Activated T-cell treated with anti-CD3 and anti-CD28 coated beads for 1 hour (primary cell): ENCODE data around the gene NOTCH4.
"Not testable (repeated sequence)": the region's sequence is repeated elsewhere in the genome, so short reads cannot be mapped to it uniquely, and the experiment has no call there.

Source experiments
- DNase-seq: peaks from one replicate; pipeline ENCODE4 v3.0.0-alpha.2; 2020; ENCODE audit warnings: low read depth

The NOTCH4 gene

DNA sequence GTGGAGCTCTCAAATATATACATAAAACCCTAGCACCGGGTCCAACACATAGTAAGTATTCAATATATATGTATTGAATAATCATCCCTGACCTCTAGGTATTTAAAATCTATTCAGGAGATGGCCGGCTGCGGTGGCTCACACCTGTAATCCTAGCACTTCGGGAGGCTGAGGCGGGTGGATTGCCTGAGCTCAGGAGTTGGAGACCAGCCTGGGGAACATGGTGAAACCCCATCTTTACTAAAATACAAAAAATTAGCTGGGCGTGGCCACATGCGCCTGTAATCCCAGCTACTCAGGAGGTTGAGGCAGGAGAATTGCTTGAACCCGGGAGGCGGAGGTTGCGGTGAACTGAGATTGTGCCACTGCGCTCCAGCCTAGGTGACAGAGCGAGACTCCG lies 30.8 kb downstream of the NOTCH4 start:
- DNase-seq: not testable (repeated sequence)

DNA sequence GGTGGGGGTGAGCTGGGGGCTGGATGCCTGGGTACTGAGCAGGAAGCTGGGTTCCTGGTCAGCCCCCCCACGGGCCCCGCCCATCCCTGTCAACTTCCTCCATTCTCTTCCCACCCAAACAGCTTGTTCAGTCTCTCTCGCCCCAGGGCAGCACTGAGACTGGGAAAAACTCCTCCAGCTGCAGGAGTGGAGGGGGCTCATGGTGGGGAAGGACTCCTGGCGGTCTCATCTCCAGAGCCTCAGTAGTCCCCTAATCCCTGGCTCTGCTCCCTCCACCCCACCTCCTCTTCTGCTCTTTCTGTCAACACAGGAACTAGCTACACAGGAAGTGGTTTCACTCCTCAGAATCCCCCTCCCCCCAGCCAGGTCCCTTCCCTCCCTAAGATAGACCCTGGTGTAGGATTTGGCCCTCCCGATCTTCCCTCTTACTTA lies 31.2 kb downstream of the NOTCH4 start, which contains the start of gene GPSM3:
GPSM3 (minus strand) TSS at position 36 of the 432 bp plus-strand sequence. CDS start 130 bp downstream, outside the sequence.
- DNase-seq: peak; percentile 38

GRCh38 chr6:32191696-32192607 lies 31.9 kb downstream of the NOTCH4 start:
- DNase-seq: no peak

DNA sequence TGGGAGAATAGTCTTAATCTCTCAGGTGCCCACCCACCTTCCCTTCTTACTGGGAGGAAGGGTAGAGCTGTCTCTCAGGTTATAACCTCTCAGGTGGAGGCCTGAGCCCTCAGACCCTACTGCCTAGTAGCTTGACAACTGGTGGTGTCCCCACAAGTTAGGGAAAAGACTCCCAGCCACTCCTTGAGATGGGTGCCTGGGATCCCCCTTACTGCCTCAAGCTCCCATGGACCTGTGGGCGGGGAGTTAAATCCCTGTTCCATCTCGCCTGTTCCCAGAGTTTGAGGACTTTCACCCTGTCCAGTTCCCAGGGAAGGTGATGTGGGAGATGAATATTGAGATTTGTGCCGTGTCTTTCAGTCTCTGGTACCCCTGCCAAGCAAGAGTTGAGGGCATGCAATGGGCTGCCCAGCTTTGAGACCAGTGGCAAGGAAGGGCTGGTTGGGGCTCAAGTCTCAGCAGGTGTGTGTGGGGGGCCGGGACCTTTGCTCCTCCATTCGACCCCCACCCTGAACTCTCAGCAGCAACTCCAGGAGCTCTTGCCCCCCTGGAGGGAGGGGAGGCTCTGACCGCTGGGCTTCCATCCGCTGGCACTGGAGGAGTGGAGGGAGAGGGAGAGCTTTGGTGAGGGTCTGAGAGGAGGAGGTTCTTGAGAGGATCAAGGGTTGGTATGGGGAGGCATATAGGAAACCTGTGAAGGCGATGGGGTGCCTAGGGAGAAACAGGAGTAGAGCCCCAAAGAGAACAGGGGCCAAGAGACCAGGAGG lies 32.8 kb downstream of the NOTCH4 start:
- DNase-seq: no peak

DNA sequence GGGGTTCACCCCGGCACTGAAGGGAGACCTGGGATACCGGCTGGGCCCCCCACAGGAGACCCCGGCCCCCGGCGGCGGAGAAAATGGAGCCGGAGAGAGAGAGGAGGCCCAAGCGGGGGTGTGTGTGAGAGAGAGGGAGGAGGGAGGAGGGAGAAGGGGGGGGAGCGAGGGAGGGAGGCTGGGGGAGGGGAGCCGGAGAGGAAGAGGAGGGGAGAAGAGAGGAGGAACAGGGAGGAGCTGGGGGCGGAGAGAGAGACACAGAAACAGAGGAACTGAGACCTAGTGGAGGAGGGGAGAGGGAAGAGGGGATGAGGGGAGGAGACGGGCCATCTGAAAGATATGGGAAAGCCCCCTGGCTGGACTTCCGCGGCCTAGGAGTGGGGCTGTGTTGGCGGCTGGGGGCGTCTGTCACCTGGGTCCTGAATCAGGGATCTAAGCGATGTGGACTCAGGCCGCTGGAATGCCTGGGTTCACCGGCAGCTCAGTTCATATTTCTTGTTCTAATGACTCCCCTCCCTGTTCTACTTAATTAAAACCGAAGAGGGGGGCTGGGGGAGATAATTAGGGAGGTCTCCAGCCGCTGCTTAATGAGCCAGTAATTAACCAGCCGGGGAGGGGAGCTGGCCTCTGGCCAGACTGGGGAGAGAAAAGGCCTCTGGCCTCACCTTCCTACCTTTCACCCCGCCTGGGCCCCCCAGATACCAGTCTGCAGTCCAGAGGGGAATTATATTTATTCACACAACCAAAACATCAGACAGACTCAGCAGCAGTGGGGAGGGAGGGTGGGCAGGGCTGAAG lies 33.6 kb downstream of the NOTCH4 start, which contains the start of gene PBX2:
PBX2 (minus strand) TSS at position 149 of the 798 bp plus-strand sequence. CDS start 287 bp downstream, outside the sequence.
- peak; percentile 83 for DNase-seq

- no peak for DNase-seq
Measured at GRCh38 chr6:32189742-32190053, 34.2 kb downstream of the NOTCH4 start.

- no peak for DNase-seq
Measured at GRCh38 chr6:32189069-32189741, 34.7 kb downstream of the NOTCH4 start.

DNA sequence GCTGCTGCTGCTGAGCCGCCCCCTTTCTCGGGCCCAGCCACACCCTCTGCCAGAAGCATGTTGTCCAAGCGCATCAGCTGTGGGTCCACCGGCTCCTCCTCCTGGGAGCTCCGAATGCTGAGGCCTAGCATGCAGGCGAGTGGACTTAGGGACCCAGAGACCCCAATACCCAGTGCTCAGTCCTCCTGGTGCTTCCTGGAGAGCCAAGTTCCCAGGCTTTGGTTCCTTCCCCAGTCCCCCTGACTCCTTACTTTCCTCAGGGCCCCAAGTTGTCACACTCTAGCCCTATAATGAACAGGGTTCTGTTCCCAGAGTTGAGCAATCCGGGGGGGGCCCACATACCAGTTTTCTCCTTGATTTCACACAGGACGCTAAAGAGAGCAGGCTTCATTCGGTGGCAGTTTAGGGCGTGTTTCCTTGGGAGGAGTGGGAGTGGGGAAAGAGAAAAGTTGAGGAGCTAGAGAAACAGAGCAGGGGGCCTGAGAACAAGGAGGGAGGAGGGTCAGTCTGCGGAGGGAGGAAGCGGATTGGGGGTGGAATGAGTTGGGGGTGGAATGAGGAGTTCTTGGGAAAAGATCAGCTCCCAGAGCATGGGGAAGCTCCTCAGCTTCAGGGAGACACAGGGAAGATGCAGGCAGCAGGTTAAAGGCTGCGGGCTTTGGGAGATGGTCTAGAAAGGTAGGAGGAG lies 35.3 kb downstream of the NOTCH4 start:
- no peak for DNase-seq

DNA sequence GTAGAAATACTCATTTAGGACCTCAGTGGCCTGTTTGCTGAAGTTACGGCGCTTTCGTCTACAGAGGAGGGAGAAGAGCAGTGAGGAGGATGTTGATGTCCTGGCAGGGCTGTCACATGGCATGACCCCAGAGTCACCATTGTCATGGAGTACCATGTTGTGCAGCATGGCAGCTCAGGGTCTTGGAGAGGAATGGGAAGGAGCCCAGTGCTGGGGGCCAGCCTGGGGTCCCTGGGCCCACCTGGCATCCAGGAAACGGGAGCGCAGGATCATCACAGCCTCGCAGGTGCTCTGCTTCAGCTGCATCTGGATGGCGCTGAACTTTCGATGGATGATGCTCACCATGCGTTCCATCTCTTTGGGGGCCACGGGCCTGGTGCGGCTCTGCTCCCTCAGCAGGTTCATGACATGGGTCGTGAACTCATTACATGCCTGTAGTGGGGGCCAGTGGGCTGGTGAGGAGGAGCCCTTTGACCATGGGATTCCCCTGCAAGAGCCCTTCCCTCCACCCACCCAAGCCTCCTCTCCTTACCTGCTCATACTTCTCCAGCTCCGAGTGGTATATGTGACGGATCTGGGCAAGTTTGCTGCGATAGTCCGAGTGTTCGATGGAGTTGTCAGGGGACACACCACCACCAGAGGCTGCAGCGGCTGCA lies 36.0 kb downstream of the NOTCH4 start:
- not testable (repeated sequence) for DNase-seq

- DNase-seq: no peak
Measured at GRCh38 chr6:32187009-32187709, 36.7 kb downstream of the NOTCH4 start.

DNA sequence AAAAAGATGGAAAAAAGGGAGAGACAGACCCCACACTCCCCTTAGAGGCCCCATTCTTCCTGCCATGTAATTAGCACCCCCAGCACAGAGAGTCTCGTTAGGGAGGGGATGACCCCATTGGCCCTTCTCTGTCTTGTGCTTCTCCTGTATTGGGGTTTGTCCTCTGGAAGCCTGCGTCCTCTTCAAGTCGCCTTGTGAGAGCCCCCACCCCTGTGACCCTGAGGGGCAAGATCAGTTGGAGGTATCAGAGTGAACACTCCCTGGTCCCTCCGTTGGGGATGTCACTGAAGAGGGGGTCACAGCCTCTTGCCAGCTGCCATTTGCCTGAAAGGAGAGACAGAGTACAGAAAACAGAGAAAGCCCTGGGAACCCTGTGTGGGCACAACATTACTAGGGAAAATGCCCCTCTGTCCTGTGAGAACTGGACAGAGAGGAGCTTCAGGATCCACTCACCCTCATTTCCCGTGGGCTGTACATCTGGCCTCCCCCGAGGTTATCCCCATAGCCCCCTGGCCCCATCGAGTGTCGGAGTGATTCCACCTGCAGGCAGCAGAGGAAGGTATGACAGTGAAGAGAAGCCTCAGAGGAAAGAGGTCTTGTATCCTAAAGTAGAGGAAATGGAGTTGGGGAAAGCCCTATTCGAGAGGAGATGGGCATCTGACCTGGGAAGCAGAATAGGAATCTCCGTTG lies 37.6 kb downstream of the NOTCH4 start:
- not testable (repeated sequence) for DNase-seq

DNA sequence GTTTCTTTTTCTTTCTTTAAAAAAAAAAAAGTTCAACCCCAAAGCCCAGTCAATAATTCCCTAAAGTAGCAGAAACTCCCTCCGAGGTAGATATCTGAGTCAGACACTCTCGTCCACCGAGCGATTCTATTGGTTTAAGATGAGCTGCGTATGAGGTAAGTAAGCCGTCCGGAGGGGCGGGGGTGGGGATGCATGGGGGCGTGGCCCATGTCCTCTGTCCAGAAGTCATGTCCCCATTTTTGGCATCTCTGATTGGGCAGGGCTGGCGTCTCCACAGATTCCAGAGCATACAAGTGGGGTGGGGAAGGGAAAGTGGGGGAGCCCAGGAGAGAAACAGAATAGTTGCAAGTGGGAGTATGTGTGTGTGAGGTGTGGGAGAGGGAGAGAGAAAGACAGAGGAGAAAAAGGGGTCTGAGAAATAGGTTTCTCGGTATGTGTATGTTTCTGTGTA lies 38.2 kb downstream of the NOTCH4 start:
- not testable (repeated sequence) for DNase-seq

DNA sequence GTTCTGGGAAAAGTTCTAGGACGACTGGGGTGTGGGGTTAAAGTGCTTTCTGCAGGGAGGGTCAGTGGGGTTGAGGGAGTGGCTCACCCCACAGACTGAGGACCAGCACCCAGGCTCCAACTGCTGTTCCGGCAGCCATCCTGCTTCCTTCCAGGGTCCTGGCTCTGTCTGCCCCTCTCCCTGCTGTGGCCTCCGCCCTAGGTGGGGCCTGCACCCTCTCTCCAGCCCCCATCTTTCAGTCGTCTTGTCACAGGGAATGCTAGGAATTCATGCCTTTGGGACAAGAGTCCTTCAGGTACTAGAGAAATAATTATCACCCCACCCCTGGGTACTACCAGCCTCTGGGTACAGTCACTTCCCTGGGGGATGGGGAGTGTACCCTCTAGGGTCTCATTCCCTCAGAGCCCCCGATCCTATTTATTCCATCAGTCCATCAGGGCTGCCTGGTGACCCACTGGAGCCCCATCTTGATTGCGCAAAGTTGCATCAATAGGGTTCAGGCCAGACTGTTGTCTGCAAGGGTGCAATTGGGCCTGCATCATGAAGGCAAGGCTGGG lies 39.7 kb downstream of the NOTCH4 start, which contains the start of gene AGER:
AGER (minus strand) TSS at position 170 of the 557 bp plus-strand sequence; CDS start at position 139, 31 bp downstream.
- no peak for DNase-seq

DNA sequence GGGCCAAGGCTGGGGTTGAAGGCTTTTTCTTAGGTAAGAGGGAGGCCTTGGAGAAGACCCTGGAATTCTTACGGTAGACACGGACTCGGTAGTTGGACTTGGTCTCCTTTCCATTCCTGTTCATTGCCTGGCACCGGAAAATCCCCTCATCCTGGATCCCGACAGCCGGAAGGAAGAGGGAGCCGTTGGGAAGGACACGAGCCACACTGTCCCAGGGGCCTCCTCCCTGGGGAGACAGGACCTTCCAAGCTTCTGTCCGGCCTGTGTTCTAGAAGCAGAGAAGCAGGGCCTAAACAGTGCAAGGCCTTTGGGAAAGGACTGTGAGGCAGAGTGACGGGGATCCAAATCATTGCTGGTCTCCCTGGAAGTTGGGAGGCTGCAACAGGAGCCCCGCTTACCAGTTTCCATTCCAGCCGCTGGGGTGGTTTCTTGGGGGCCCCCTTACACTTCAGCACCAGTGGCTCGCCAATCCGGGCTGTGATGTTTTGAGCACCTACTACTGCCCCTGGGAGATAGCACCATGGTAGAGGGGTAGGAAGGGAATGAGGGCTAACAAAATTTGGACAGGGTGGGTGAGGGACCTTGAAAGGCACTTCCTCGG lies 40.3 kb downstream of the NOTCH4 start:
- no peak for DNase-seq

- no peak for DNase-seq
Measured at GRCh38 chr6:32183030-32183429, 40.8 kb downstream of the NOTCH4 start.

DNA sequence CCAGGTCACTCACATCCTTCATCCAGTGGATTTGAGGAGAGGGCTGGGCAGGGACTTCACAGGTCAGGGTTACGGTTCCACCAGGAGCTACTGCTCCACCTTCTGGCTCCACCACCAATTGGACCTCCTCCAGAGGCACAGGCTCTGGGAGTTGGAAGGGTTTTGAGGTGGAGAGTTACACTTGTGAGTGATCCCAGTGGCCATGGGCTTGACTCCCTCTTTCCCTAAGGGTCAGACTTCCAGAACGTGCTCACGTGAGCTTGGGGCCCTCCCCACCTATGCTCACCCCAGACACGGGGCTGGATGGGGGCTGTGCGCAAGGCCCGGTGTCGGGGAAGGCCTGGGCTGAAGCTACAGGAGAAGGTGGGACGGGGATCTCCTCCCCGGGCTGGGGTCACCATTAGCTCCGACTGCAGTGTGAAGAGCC lies 41.3 kb downstream of the NOTCH4 start:
- no peak for DNase-seq

- no peak for DNase-seq
Measured at GRCh38 chr6:32181915-32182529, 41.8 kb downstream of the NOTCH4 start.
